MM.1S (cell line): ENCODE data around the gene SEC11C.

Source experiments
- CTCF ChIP-seq: fragments of 300-600 bp; sonication (generic); IDR thresholded peaks from 2 replicates; pipeline ENCODE4 v1.5.1; 2016; ENCODE audit warnings: antibody characterized with exemption, low read length, mixed read lengths
- EZH2 ChIP-seq: fragments of 300-600 bp; sonication (generic); optimal IDR thresholded peaks from 2 replicates; pipeline ENCODE3; 2017; ENCODE audit warnings: low read depth, mild to moderate bottlenecking, antibody characterized with exemption, low read length, mixed read lengths
- EZH2phosphoT487 ChIP-seq: fragments of 300-600 bp; sonication (generic); IDR thresholded peaks from 2 replicates; pipeline ENCODE4 v1.6.1; 2018; ENCODE audit warnings: antibody characterized with exemption, low read length

- TF ChIP-seq EZH2: no peak
- no peak for TF ChIP-seq CTCF
- TF ChIP-seq EZH2phosphoT487: no peak
Observed at GRCh38 chr18:59149416-59149815, 9.7 kb downstream of the SEC11C start.
